Thymus (tissue), 11 donors: ENCODE results near the gene AKR1C3. TPM values are rescaled to one million over a fixed set of nuclear protein-coding genes. Genes with fewer than 3 reads are reported as not detected.
"Not testable (repeated sequence)": the region's sequence is repeated elsewhere in the genome, so short reads cannot be mapped to it uniquely, and the experiment has no call there.

ENCODE experiments used
- DNase-seq, 9 donors: peaks; one replicate each; pipeline ENCODE4 v3.0.0-alpha.2; 2013; ENCODE audit warnings: low spot score in 9 of 9, low read depth in 6 of 9, missing footprints in 1 of 9
- H3K27ac ChIP-seq, 2 donors: one replicate each; pipeline ENCODE4 v1.5.1; 2013; ENCODE audit warnings: control low read depth in 1 of 2, low read depth in 1 of 2, low read length in 1 of 2, mild to moderate bottlenecking in 1 of 2, moderate library complexity in 1 of 2
- H3K27me3 ChIP-seq, 2 donors: one replicate each; pipeline ENCODE4 v1.5.1; 2013; ENCODE audit warnings: low read length in 1 of 2; ENCODE audit not compliant: control insufficient read depth in 2 of 2, insufficient read depth in 1 of 2
- H3K36me3 ChIP-seq, 2 donors: one replicate each; pipeline ENCODE4 v1.5.1; 2013; ENCODE audit warnings: low read length in 1 of 2, mild to moderate bottlenecking in 1 of 2, moderate library complexity in 1 of 2; ENCODE audit not compliant: control insufficient read depth in 2 of 2, insufficient read depth in 2 of 2
- H3K4me1 ChIP-seq, 2 donors: one replicate each; pipeline ENCODE4 v1.5.1; 2013; ENCODE audit warnings: low read length in 2 of 2; ENCODE audit not compliant: control insufficient read depth in 2 of 2, insufficient read depth in 2 of 2
- H3K4me3 ChIP-seq, 2 donors: one replicate each; pipeline ENCODE4 v1.5.1; 2013; ENCODE audit warnings: low read length in 2 of 2, control low read depth in 1 of 2, mild to moderate bottlenecking in 1 of 2
- H3K9me3 ChIP-seq, 2 donors: one replicate each; pipeline ENCODE4 v1.5.1; 2013; ENCODE audit warnings: low read length in 1 of 2, mild to moderate bottlenecking in 1 of 2; ENCODE audit not compliant: control insufficient read depth in 2 of 2, insufficient read depth in 1 of 2
- WGBS: extraction: QIAGEN DNeasy Blood & Tissue Kit; methylation state at CpG from one replicate; pipeline ENCODE4 v1.1.7; 2013; 5-methylcytosine and 5-hydroxymethylcytosine counted together
- polyA plus RNA-seq: library from polyadenylated mRNA; stranded (reverse); fragments of 200-250 nt; gene quantifications from one replicate; pipeline ENCODE4 v1.2.3, GENCODE V29; 2013
- total RNA-seq: library from RNA; stranded (reverse); fragments of 120-200 nt; gene quantifications from one replicate; pipeline ENCODE4 v1.2.4, GENCODE V29; 2013
- donor health status: healthy.

The AKR1C3 gene
- total and polyA plus RNA-seq, 2 donors = 1.7 to 26.3 TPM

GRCh38 chr10:5116621-5117020 lies 22.4 kb downstream of the AKR1C3 start:
- no peak overlapping the region for H3K4me3 ChIP-seq
- no peaks in the 10 kb centered on the region for H3K4me1 ChIP-seq
- WGBS = 17% methylated on average over 5 of the region's 5 CpGs
- no peaks in the 10 kb centered on the region for H3K36me3 ChIP-seq
- H3K9me3 ChIP-seq = no peaks in the 10 kb centered on the region
- H3K27ac ChIP-seq = no peak overlapping the region
- DNase-seq = no peak
- no peaks in the 10 kb centered on the region for H3K27me3 ChIP-seq

- WGBS = 15% methylated on average over 3 of the region's 3 CpGs
- no peaks in the 10 kb centered on the region for H3K9me3 ChIP-seq
- no peaks in the 10 kb centered on the region for H3K36me3 ChIP-seq
- DNase-seq = no peak
- no peak overlapping the region for H3K4me3 ChIP-seq
- no peaks in the 10 kb centered on the region for H3K4me1 ChIP-seq
- H3K27ac ChIP-seq = no peak overlapping the region
- H3K27me3 ChIP-seq = no peaks in the 10 kb centered on the region
Observed at GRCh38 chr10:5117026-5117425, 22.8 kb downstream of the AKR1C3 start.

- H3K4me1 ChIP-seq, H3K9me3 ChIP-seq, H3K27ac ChIP-seq, H3K36me3 ChIP-seq, H3K4me3 ChIP-seq, DNase-seq, H3K27me3 ChIP-seq: not testable (repeated sequence)
- WGBS = 98% methylated on average over 5 of the region's 5 CpGs
Observed at GRCh38 chr10:5119997-5120396, 25.8 kb downstream of the AKR1C3 start.

GRCh38 chr10:5123886-5124285 lies 29.7 kb downstream of the AKR1C3 start:
- H3K4me3 ChIP-seq = no peak overlapping the region
- no peaks in the 10 kb centered on the region for H3K36me3 ChIP-seq
- no peaks in the 10 kb centered on the region for H3K9me3 ChIP-seq
- no peak overlapping the region for H3K27ac ChIP-seq
- H3K4me1 ChIP-seq = no peaks in the 10 kb centered on the region
- no peak for DNase-seq
- H3K27me3 ChIP-seq = no peaks in the 10 kb centered on the region

- H3K36me3 ChIP-seq = no peaks in the 10 kb centered on the region
Observed at GRCh38 chr10:5125315-5126044, 31.3 kb downstream of the AKR1C3 start.

GRCh38 chr10:5135581-5135980 lies 41.4 kb downstream of the AKR1C3 start:
- Histone ChIP-seq H3K27ac (no peak overlapping the region), H3K4me1 (no peaks in the 10 kb centered on the region), H3K9me3 (no peaks in the 10 kb centered on the region), H3K27me3 (no peaks in the 10 kb centered on the region), H3K36me3 (no peaks in the 10 kb centered on the region), H3K4me3 (no peak overlapping the region)
- WGBS = 94% methylated on average over 2 of the region's 2 CpGs
- no peak for DNase-seq

More at GRCh38 chr10:5125315-5126044, 31.3 kb downstream of the AKR1C3 start:
- no peak overlapping the region for H3K27ac ChIP-seq
- WGBS = 78% methylated on average over 3 of the region's 3 CpGs
- H3K27me3 ChIP-seq = no peaks in the 10 kb centered on the region
- no peaks in the 10 kb centered on the region for H3K9me3 ChIP-seq
- H3K4me3 ChIP-seq = no peak overlapping the region
- no peaks in the 10 kb centered on the region for H3K4me1 ChIP-seq
- no peak for DNase-seq

- Histone ChIP-seq H3K36me3 (no peaks in the 10 kb centered on the region), H3K27ac (no peak overlapping the region), H3K4me1 (no peaks in the 10 kb centered on the region), H3K27me3 (no peaks in the 10 kb centered on the region), H3K4me3 (no peak overlapping the region), H3K9me3 (no peaks in the 10 kb centered on the region)
- no peak for DNase-seq
- WGBS = 95% methylated on average over 1 of the region's 1 CpG
Observed at GRCh38 chr10:5136468-5137087, 42.4 kb downstream of the AKR1C3 start.

- H3K36me3 ChIP-seq, DNase-seq, H3K4me1 ChIP-seq, H3K27me3 ChIP-seq, H3K9me3 ChIP-seq, H3K27ac ChIP-seq, H3K4me3 ChIP-seq: not testable (repeated sequence)
- 79% methylated on average over 4 of the region's 4 CpGs for WGBS
Observed at GRCh38 chr10:5137699-5138098, 43.5 kb downstream of the AKR1C3 start.

- H3K4me3 ChIP-seq = no peak overlapping the region
- H3K27ac ChIP-seq = no peak overlapping the region
- WGBS = 82% methylated on average over 4 of the region's 4 CpGs
- H3K36me3 ChIP-seq = no peaks in the 10 kb centered on the region
- no peaks in the 10 kb centered on the region for H3K4me1 ChIP-seq
- no peaks in the 10 kb centered on the region for H3K27me3 ChIP-seq
- no peak for DNase-seq
- H3K9me3 ChIP-seq = no peaks in the 10 kb centered on the region
Observed at GRCh38 chr10:5142199-5142598, 48.0 kb downstream of the AKR1C3 start.
